Measurements from ENCODE around the gene CEACAM6. TPM values are rescaled to one million over a fixed set of nuclear protein-coding genes. Genes with fewer than 3 reads are reported as not detected.

CEACAM6 gene
- total RNA-seq, 4 donors from 2014 or later: 0.53 TPM; not detected in 3

- no peak for TF ChIP-seq POLR2A (IDR thresholded peaks at IDR 0.05)
- TF ChIP-seq, protein P1, sequence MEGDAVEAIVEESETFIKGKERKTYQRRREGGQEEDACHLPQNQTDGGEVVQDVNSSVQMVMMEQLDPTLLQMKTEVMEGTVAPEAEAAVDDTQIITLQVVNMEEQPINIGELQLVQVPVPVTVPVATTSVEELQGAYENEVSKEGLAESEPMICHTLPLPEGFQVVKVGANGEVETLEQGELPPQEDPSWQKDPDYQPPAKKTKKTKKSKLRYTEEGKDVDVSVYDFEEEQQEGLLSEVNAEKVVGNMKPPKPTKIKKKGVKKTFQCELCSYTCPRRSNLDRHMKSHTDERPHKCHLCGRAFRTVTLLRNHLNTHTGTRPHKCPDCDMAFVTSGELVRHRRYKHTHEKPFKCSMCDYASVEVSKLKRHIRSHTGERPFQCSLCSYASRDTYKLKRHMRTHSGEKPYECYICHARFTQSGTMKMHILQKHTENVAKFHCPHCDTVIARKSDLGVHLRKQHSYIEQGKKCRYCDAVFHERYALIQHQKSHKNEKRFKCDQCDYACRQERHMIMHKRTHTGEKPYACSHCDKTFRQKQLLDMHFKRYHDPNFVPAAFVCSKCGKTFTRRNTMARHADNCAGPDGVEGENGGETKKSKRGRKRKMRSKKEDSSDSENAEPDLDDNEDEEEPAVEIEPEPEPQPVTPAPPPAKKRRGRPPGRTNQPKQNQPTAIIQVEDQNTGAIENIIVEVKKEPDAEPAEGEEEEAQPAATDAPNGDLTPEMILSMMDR (IDR thresholded peaks at IDR 0.05 in 4 of 5, conservative IDR thresholded peaks at IDR 0.05 in 1 of 5): no peak
- intact Hi-C loops (cut with DNase I; ENCODE audit: low total_unique reads) (no loop called here), in situ Hi-C loops (cut with MboI; ENCODE audit: low sequenced_read_pairs in 4 of 4) (no loop called here)
- Histone ChIP-seq H3K4me3 (no peak overlapping the region), H3K27me3 (peaks cover 0 to 4% (median 0%) of the 10 kb centered on the region in 3 donors), H3K4me1 (no peaks in the 10 kb centered on the region), H3K9me3 (no peaks in the 10 kb centered on the region), H3K36me3 (no peaks in the 10 kb centered on the region), H3K27ac (no peak overlapping the region)
- ATAC-seq (no peak), DNase-seq (no peak)
Measured at GRCh38 chr19:41734585-41734984, 20.7 kb upstream of the CEACAM6 start.

GRCh38 chr19:41735071-41735600 lies 20.2 kb upstream of the CEACAM6 start:
- no peaks in the 10 kb centered on the region for H3K4me1 ChIP-seq
- ATAC-seq: no peak
- TF ChIP-seq POLR2A (IDR thresholded peaks at IDR 0.05): no peak
- TF ChIP-seq, protein P1 (IDR thresholded peaks at IDR 0.05 in 4 of 5, conservative IDR thresholded peaks at IDR 0.05 in 1 of 5): no peak
- H3K27ac ChIP-seq: no peak overlapping the region
- no peak overlapping the region for H3K4me3 ChIP-seq
- in situ Hi-C loops (cut with MboI; ENCODE audit: low sequenced_read_pairs in 4 of 4) (no loop called here), intact Hi-C loops (cut with DNase I; ENCODE audit: low total_unique reads) (no loop called here)
- no peaks in the 10 kb centered on the region for H3K9me3 ChIP-seq
- H3K36me3 ChIP-seq: no peaks in the 10 kb centered on the region
- H3K27me3 ChIP-seq: peaks cover 0 to 4% (median 0%) of the 10 kb centered on the region in 3 donors
- no peak for DNase-seq

- DNase-seq: no peak
- intact Hi-C loops (cut with DNase I; ENCODE audit: low total_unique reads) (no loop called here), in situ Hi-C loops (cut with MboI; ENCODE audit: low sequenced_read_pairs in 4 of 4) (no loop called here)
- Histone ChIP-seq H3K4me1 (no peaks in the 10 kb centered on the region), H3K27ac (no peak overlapping the region), H3K36me3 (no peaks in the 10 kb centered on the region), H3K4me3 (no peak overlapping the region), H3K9me3 (no peaks in the 10 kb centered on the region), H3K27me3 (peaks cover 0 to 4% (median 0%) of the 10 kb centered on the region in 3 donors)
- TF ChIP-seq, protein P1 (IDR thresholded peaks at IDR 0.05 in 4 of 5, conservative IDR thresholded peaks at IDR 0.05 in 1 of 5): no peak
- TF ChIP-seq POLR2A (IDR thresholded peaks at IDR 0.05): no peak
- ATAC-seq: no peak
Measured at GRCh38 chr19:41739361-41739760, 16.0 kb upstream of the CEACAM6 start.

DNA sequence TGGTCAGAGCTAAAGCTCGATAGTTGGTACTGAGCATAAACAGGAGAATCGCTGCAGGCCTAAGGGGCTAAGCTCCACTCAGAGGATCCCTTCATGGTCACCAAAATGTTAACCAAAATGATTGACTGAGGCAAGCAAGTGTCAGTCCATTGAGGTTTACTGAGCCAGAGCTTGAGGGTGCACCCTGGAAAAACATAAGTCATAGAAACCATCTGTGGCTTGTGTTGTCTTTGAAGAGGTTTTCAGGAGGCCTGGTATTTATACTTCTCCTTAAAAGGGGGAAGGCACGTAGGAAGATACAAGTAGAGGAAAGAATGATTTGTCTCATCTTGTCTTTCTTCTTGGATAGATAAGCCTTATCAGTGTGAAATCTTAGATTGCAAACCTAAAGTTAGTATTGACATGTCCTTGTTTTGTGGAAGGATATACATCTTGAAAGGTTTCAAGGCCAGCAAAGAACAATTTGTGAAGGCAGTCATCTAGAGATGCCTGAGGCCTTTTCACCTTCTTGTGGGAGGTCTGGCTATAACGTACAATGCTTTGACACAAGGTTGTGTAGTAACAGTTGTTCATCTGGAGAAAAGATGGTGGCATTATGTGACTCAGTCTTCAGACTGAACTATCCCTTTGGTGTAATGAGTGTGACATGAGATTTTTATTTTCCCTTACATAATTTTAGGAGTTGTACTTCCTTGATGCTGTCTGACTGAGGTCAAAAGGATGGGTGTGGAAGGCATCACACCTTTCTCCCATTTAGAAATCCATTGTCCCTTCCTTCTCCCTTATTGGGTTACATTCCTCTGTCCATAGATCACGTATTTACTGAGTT lies 14.7 kb upstream of the CEACAM6 start:
- Histone ChIP-seq H3K4me3 (no peak overlapping the region), H3K27me3 (peaks cover 0 to 4% (median 0%) of the 10 kb centered on the region in 3 donors), H3K9me3 (no peaks in the 10 kb centered on the region), H3K4me1 (no peaks in the 10 kb centered on the region), H3K36me3 (no peaks in the 10 kb centered on the region), H3K27ac (no peak overlapping the region)
- DNase-seq (no peak), ATAC-seq (no peak)
- intact Hi-C loops (cut with DNase I; ENCODE audit: low total_unique reads): no loop called here
- in situ Hi-C loops (cut with MboI; ENCODE audit: low sequenced_read_pairs in 4 of 4): no loop called here
- no peak for TF ChIP-seq POLR2A (IDR thresholded peaks at IDR 0.05)
- TF ChIP-seq, protein P1 (IDR thresholded peaks at IDR 0.05 in 4 of 5, conservative IDR thresholded peaks at IDR 0.05 in 1 of 5): no peak
